WTC11 (cell line): ENCODE data around the gene ZNF407. TPM values are rescaled to one million over a fixed set of nuclear protein-coding genes. Genes with fewer than 3 reads are reported as not detected.

Source experiments
- ATAC-seq: fragments of 200-7000 bp; cut with Tn5 transposase; 2 replicates; pipeline ENCODE4 v1.10.0; 2021; ENCODE audit warnings: mild to moderate bottlenecking, moderate library complexity
- CTCF ChIA-PET: fragments of 300-600 bp; sonication (Branson Sonifier 250); formaldehyde crosslinking; loops from one replicate; lab custom pipeline; 2021; ENCODE audit warnings: antibody characterized with exemption; lab: Charles Lee
- POLR2A ChIA-PET: fragments of 350-600 bp; sonication (Branson Sonifier 250); formaldehyde crosslinking; loops from one replicate; lab custom pipeline; 2021; ENCODE audit warnings: antibody characterized with exemption; lab: Charles Lee
- DNase-seq: peaks from one replicate; pipeline ENCODE4 v3.0.0; 2021; ENCODE audit warnings: low spot score
- H3K27ac Mint-ChIP-seq: 2 replicates; pipeline ENCODE4 v1.8.0; 2021; ENCODE audit warnings: mixed read lengths
- H3K27me3 Mint-ChIP-seq: 2 replicates; pipeline ENCODE4 v1.8.0; 2021; ENCODE audit warnings: low read depth, mild to moderate bottlenecking, moderate library complexity, mixed read lengths
- H3K36me3 Mint-ChIP-seq: 2 replicates; pipeline ENCODE4 v1.8.0; 2021; ENCODE audit warnings: mixed read lengths
- H3K4me1 Mint-ChIP-seq: 2 replicates; pipeline ENCODE4 v1.8.0; 2022; ENCODE audit warnings: mixed read lengths
- H3K4me3 Mint-ChIP-seq: 2 replicates; pipeline ENCODE4 v1.8.0; 2021; ENCODE audit warnings: mild to moderate bottlenecking, moderate library complexity, mixed read lengths
- H3K9me3 Mint-ChIP-seq: 2 replicates; pipeline ENCODE4 v1.8.0; 2021; ENCODE audit warnings: mixed read lengths
- CREM ChIP-seq: sonication (generic); formaldehyde crosslinking; IDR thresholded peaks from 2 replicates; pipeline ENCODE4 v1.8.1; 2022; ENCODE audit warnings: mild to moderate bottlenecking, missing genetic modification reagents, moderate library complexity
- E2F4 ChIP-seq: sonication (generic); formaldehyde crosslinking; IDR thresholded peaks from 2 replicates; pipeline ENCODE4 v1.8.1; 2022; ENCODE audit warnings: low read depth, mild to moderate bottlenecking, moderate library complexity, missing genetic modification reagents, borderline replicate concordance
- ETV6 ChIP-seq: sonication (generic); formaldehyde crosslinking; IDR thresholded peaks from 2 replicates; pipeline ENCODE4 v1.8.1; 2022; ENCODE audit warnings: mild to moderate bottlenecking, missing genetic modification reagents
- FOXJ3 ChIP-seq: sonication (generic); formaldehyde crosslinking; IDR thresholded peaks from 2 replicates; pipeline ENCODE4 v1.9.0; 2021; ENCODE audit warnings: missing genetic modification reagents, mild to moderate bottlenecking, borderline replicate concordance
- FOXP1 ChIP-seq: sonication (generic); formaldehyde crosslinking; IDR thresholded peaks from 2 replicates; pipeline ENCODE4 v1.8.0; 2022; ENCODE audit warnings: missing genetic modification reagents, mild to moderate bottlenecking, moderate library complexity, borderline replicate concordance
- GTF2I ChIP-seq: fragments of 250-450 bp; sonication (Bioruptor Pico); conservative IDR thresholded peaks from 2 replicates; pipeline ENCODE4 v1.4.0; 2021; ENCODE audit warnings: mild to moderate bottlenecking
- HMGA2 ChIP-seq: fragments of 250-450 bp; sonication (Bioruptor Pico); IDR thresholded peaks from 2 replicates; pipeline ENCODE4 v1.4.0; 2021; ENCODE audit warnings: mild to moderate bottlenecking, moderate library complexity
- MLX ChIP-seq: sonication (generic); formaldehyde crosslinking; IDR thresholded peaks from 2 replicates; pipeline ENCODE4 v1.8.1; 2023; ENCODE audit warnings: mild to moderate bottlenecking, missing genetic modification reagents, moderate library complexity
- OVOL2 ChIP-seq: fragments of 250-450 bp; sonication (Bioruptor Pico); IDR thresholded peaks from 2 replicates; pipeline ENCODE4 v1.9.0; 2021; ENCODE audit warnings: mild to moderate bottlenecking, borderline replicate concordance
- RELA ChIP-seq: sonication (generic); formaldehyde crosslinking; IDR thresholded peaks from 2 replicates; pipeline ENCODE4 v1.8.1; 2022; ENCODE audit warnings: missing genetic modification reagents, mild to moderate bottlenecking, borderline replicate concordance
- RORB ChIP-seq: fragments of 250-450 bp; sonication (Bioruptor Pico); IDR thresholded peaks from 2 replicates; pipeline ENCODE4 v1.9.0; 2021; ENCODE audit warnings: mild to moderate bottlenecking
- SMAD3 ChIP-seq: sonication (generic); formaldehyde crosslinking; IDR thresholded peaks from 2 replicates; pipeline ENCODE4 v1.8.0; 2022; ENCODE audit warnings: missing genetic modification reagents, mild to moderate bottlenecking, borderline replicate concordance
- TEAD1 ChIP-seq: sonication (generic); formaldehyde crosslinking; IDR thresholded peaks from 2 replicates; pipeline ENCODE4 v1.8.0; 2022; ENCODE audit warnings: mild to moderate bottlenecking, missing genetic modification reagents
- ZBTB21 ChIP-seq: sonication (generic); formaldehyde crosslinking; IDR thresholded peaks from 2 replicates; pipeline ENCODE4 v1.8.1; 2023; ENCODE audit warnings: mild to moderate bottlenecking, missing genetic modification reagents, borderline replicate concordance
- ZNF317 ChIP-seq: sonication (generic); formaldehyde crosslinking; IDR thresholded peaks from 2 replicates; pipeline ENCODE4 v1.8.1; 2023; ENCODE audit warnings: low read depth, mild to moderate bottlenecking, moderate library complexity, missing genetic modification reagents, borderline replicate concordance
- ZNF671 ChIP-seq: fragments of 250-450 bp; sonication (Bioruptor Pico); IDR thresholded peaks from 2 replicates; pipeline ENCODE4 v1.8.0; 2021; ENCODE audit warnings: mild to moderate bottlenecking
- total RNA-seq: library from RNA; stranded (reverse); gene quantifications from 3 replicates; pipeline ENCODE4 v1.2.3, GENCODE V29; 2021
- TF ChIP-seq, protein P1 (sequence below): fragments of 250-450 bp; sonication (Bioruptor Pico); IDR thresholded peaks from 2 replicates; pipeline ENCODE4 v1.9.0; 2021; ENCODE audit warnings: mild to moderate bottlenecking, borderline replicate concordance
- TF ChIP-seq, protein P2 (sequence below): fragments of 250-450 bp; sonication (Bioruptor Pico); IDR thresholded peaks from 2 replicates; pipeline ENCODE4 v1.8.0; 2021; ENCODE audit warnings: mild to moderate bottlenecking

Gene ZNF407
- total RNA-seq, 1 experiment from 2014 or later: 6.5 TPM

DNA sequence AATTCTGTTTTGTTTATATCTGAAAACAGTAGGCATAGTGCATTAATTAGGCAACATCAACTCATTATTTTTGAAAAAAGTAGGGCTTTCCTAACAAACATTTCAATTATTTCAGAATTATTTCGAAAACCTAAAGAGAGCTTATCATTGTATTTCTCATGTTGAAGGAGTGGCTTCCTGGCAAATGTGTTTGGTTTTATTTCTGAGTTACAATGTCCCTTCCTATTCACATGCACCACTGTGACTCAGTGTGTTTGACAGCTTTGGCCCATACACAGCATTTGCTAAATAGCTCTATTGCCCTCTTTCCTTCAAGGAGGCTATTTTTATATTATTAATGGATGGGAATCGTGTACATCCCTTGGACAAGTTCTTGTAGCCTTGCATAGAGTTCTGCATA is 405.4 kb downstream of the ZNF407 start (continued):
- TF ChIP-seq, protein P1, sequence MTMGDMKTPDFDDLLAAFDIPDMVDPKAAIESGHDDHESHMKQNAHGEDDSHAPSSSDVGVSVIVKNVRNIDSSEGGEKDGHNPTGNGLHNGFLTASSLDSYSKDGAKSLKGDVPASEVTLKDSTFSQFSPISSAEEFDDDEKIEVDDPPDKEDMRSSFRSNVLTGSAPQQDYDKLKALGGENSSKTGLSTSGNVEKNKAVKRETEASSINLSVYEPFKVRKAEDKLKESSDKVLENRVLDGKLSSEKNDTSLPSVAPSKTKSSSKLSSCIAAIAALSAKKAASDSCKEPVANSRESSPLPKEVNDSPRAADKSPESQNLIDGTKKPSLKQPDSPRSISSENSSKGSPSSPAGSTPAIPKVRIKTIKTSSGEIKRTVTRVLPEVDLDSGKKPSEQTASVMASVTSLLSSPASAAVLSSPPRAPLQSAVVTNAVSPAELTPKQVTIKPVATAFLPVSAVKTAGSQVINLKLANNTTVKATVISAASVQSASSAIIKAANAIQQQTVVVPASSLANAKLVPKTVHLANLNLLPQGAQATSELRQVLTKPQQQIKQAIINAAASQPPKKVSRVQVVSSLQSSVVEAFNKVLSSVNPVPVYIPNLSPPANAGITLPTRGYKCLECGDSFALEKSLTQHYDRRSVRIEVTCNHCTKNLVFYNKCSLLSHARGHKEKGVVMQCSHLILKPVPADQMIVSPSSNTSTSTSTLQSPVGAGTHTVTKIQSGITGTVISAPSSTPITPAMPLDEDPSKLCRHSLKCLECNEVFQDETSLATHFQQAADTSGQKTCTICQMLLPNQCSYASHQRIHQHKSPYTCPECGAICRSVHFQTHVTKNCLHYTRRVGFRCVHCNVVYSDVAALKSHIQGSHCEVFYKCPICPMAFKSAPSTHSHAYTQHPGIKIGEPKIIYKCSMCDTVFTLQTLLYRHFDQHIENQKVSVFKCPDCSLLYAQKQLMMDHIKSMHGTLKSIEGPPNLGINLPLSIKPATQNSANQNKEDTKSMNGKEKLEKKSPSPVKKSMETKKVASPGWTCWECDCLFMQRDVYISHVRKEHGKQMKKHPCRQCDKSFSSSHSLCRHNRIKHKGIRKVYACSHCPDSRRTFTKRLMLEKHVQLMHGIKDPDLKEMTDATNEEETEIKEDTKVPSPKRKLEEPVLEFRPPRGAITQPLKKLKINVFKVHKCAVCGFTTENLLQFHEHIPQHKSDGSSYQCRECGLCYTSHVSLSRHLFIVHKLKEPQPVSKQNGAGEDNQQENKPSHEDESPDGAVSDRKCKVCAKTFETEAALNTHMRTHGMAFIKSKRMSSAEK (CRISPR knock-in tag): no peak
- TF ChIP-seq HMGA2 (CRISPR knock-in tag) (no peak), GTF2I (CRISPR knock-in tag) (no peak), ZBTB21 (CRISPR knock-in tag) (no peak), RORB (no peak)

DNA sequence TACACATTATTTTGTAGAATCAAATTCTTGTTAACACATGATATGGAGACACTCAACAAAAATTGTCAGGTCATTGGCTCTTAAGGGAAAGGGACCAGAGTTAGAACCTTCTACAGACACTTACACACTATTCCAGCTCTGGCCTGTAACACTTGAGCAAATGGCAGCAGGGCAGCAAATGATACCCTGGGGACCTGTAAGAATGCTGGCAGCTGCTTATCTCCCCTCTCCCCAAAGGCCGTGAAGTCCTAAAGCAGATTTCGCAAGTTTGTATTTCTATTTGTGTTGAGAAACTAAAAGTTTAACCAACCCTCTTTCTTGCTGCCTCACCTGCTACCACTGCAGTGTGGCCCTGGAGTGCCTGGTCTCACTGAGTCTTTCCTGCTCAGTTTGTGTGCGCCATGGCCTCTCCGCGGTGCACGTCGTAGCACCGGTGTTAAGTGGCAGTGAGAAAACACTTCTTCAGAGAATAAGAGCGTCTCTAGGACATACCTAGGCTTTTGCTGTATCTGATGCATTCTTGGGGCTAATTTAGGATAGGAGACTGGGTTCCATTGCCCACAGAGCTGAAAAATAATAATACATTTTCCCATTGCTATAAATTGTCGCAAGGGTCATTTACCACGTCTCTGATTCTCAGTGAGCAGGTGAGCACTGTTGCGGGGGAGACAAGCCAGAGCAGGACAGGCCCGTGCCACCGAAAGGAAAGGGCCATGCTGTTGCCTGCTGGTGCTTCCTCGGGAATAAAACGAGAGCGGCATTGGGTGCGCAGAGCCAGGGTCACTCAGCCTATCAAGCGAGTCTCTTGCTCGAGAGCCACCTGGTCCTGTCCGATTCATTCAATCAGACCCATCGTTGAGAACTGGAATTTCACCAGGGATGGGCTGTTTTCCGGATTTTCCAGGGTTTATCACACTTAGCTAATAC is 406.4 kb downstream of the ZNF407 start:
- Mint-ChIP-seq H3K36me3 (no peaks in the 10 kb centered on the region), H3K4me3 (no peak overlapping the region), H3K9me3 (0 out of 2 replicates have a peak, but pooled peaks cover 4% of the 10 kb centered on the region), H3K4me1 (peaks cover 21% of the 10 kb centered on the region), H3K27ac (peak overlapping the region; percentile 39), H3K27me3 (no peaks in the 10 kb centered on the region)
- POLR2A ChIA-PET: no interaction called here
- ATAC-seq: no peak
- TF ChIP-seq ZNF317 (CRISPR knock-in tag) (no peak), FOXP1 (CRISPR knock-in tag) (no peak), RORB (no peak), TEAD1 (CRISPR knock-in tag) (no peak), E2F4 (CRISPR knock-in tag) (no peak), FOXJ3 (CRISPR knock-in tag) (no peak), MLX (CRISPR knock-in tag) (no peak), ZNF671 (CRISPR knock-in tag) (no peak), SMAD3 (CRISPR knock-in tag) (no peak), RELA (no peak), CREM (CRISPR knock-in tag) (no peak), ETV6 (CRISPR knock-in tag) (no peak), OVOL2 (CRISPR knock-in tag) (no peak)
- TF ChIP-seq, protein P2, sequence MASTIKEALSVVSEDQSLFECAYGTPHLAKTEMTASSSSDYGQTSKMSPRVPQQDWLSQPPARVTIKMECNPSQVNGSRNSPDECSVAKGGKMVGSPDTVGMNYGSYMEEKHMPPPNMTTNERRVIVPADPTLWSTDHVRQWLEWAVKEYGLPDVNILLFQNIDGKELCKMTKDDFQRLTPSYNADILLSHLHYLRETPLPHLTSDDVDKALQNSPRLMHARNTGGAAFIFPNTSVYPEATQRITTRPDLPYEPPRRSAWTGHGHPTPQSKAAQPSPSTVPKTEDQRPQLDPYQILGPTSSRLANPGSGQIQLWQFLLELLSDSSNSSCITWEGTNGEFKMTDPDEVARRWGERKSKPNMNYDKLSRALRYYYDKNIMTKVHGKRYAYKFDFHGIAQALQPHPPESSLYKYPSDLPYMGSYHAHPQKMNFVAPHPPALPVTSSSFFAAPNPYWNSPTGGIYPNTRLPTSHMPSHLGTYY: no peak
- CTCF ChIA-PET: no interaction called here
- DNase-seq: no peak
